Suprapubic skin (tissue), 4 donors: ENCODE data around the gene DGKB.

Experiments used
- EP300 ChIP-seq: sonication (generic); formaldehyde crosslinking; IDR thresholded peaks from one replicate; pipeline ENCODE4 v1.6.1; 2017; ENCODE audit warnings: antibody characterized with exemption
- POLR2AphosphoS5 ChIP-seq, 3 donors: sonication (generic); formaldehyde crosslinking; IDR thresholded peaks; one replicate each; pipeline ENCODE4 v1.6.1; 2017; ENCODE audit warnings: antibody characterized with exemption in 3 of 3
- TF ChIP-seq, protein P1 (sequence below), 2 donors: fragments of 200-600 bp in 1 of 2; fragments of 450-650 bp in 1 of 2; sonication (generic) in 1 of 2; IDR thresholded peaks; one replicate each; pipeline ENCODE4 v1.5.1; 2016 to 2019; ENCODE audit warnings: antibody characterized with exemption in 2 of 2, mild to moderate bottlenecking in 1 of 2, moderate library complexity in 1 of 2

DNA sequence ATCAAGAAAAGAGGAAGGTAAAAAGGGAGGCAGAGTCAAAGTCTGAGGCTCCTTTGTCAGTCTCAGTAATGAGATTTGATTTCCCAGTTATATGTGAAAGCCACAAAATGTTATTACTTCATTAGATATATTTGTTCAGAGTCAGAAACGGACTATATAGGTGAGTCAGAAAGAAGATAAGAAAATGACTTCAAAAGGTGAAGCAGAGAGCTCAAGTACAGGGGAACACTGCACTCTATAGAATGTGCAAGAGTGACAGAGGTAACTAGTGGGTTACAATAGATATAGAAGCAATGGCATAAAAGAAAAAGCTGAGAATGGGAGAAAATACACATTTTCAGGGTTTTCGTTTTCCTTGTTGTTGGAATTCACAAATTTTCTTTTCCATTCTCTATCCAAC is 43.3 kb downstream of the DGKB start:
- TF ChIP-seq, protein P1, sequence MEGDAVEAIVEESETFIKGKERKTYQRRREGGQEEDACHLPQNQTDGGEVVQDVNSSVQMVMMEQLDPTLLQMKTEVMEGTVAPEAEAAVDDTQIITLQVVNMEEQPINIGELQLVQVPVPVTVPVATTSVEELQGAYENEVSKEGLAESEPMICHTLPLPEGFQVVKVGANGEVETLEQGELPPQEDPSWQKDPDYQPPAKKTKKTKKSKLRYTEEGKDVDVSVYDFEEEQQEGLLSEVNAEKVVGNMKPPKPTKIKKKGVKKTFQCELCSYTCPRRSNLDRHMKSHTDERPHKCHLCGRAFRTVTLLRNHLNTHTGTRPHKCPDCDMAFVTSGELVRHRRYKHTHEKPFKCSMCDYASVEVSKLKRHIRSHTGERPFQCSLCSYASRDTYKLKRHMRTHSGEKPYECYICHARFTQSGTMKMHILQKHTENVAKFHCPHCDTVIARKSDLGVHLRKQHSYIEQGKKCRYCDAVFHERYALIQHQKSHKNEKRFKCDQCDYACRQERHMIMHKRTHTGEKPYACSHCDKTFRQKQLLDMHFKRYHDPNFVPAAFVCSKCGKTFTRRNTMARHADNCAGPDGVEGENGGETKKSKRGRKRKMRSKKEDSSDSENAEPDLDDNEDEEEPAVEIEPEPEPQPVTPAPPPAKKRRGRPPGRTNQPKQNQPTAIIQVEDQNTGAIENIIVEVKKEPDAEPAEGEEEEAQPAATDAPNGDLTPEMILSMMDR (IDR thresholded peaks at IDR 0.05): no peak
- TF ChIP-seq POLR2AphosphoS5 (IDR thresholded peaks at IDR 0.05) (no peak), EP300 (no peak)
